Vagina (tissue), 2 donors: ENCODE data around the gene PATJ. TPM values are rescaled to one million over a fixed set of nuclear protein-coding genes. Genes with fewer than 3 reads are reported as not detected.
"Not testable (repeated sequence)": the region's sequence is repeated elsewhere in the genome, so short reads cannot be mapped to it uniquely, and the experiment has no call there.

Experiments used
- DNase-seq, 2 donors: peaks; one replicate each; pipeline ENCODE4 v3.0.0-alpha.2; 2017; ENCODE audit errors: extremely low spot score in 2 of 2
- H3K27ac ChIP-seq: fragments of 200-600 bp; sonication (generic); one replicate; pipeline ENCODE4 v1.5.1; 2019
- H3K27me3 ChIP-seq: fragments of 200-600 bp; sonication (generic); one replicate; pipeline ENCODE4 v1.5.1; 2019
- H3K36me3 ChIP-seq, 2 donors: fragments of 200-600 bp; sonication (generic); one replicate each; pipeline ENCODE4 v1.5.1; 2017 to 2019
- H3K4me1 ChIP-seq: fragments of 200-600 bp; sonication (generic); one replicate; pipeline ENCODE4 v1.5.1; 2019
- H3K4me3 ChIP-seq, 2 donors: fragments of 200-600 bp; sonication (generic); 1 replicate in 1 of 2; 2 replicates in 1 of 2; pipeline ENCODE4 v1.5.1; 2016 to 2019
- H3K9me3 ChIP-seq: fragments of 200-600 bp; sonication (generic); one replicate; pipeline ENCODE4 v1.5.1; 2019
- CTCF ChIP-seq, 3 experiments: fragments of 450-650 bp in 2 of 3; fragments of 200-600 bp in 1 of 3; sonication (generic) in 1 of 3; IDR thresholded peaks; one replicate each; pipeline ENCODE4 v1.5.1; 2017 to 2019; ENCODE audit warnings: antibody characterized with exemption in 3 of 3, mild to moderate bottlenecking in 2 of 3, moderate library complexity in 2 of 3
- POLR2A ChIP-seq, 2 donors: fragments of 450-650 bp; IDR thresholded peaks; one replicate each; pipeline ENCODE4 v1.6.1; 2017; ENCODE audit warnings: antibody characterized with exemption in 2 of 2, mild to moderate bottlenecking in 2 of 2, moderate library complexity in 2 of 2
- POLR2AphosphoS5 ChIP-seq, 2 donors: sonication (generic); formaldehyde crosslinking; IDR thresholded peaks; one replicate each; pipeline ENCODE4 v1.9.0; 2017; ENCODE audit warnings: antibody characterized with exemption in 2 of 2, mild to moderate bottlenecking in 2 of 2, low read depth in 1 of 2; ENCODE audit not compliant: insufficient read depth in 1 of 2
- intact Hi-C: fragments of 100-400 bp; cut with DNase I; formaldehyde crosslinking; loops from one replicate; pipeline ENCODE4 v1.15.1; 2023
- total RNA-seq: library from RNA; depleted of rRNA; stranded (reverse); fragments of >200 nt; gene quantifications from one replicate; pipeline ENCODE4 v1.2.3, GENCODE V29; 2016

Gene PATJ
- total RNA-seq, 1 donor from 2014 or later: 83.2 TPM

- intact Hi-C loops: no loop called here
- Histone ChIP-seq H3K27me3 (no peaks in the 10 kb centered on the region), H3K36me3 (peaks cover 0 to 14% of the 10 kb centered on the region in 2 donors), H3K27ac (no peak overlapping the region), H3K4me1 (no peaks in the 10 kb centered on the region), H3K9me3 (no peaks in the 10 kb centered on the region), H3K4me3 (no peak overlapping the region)
- no peak for DNase-seq
- TF ChIP-seq CTCF (IDR thresholded peaks at IDR 0.05) (no peak), POLR2A (IDR thresholded peaks at IDR 0.05) (no peak)
Observed at GRCh38 chr1:61790837-61791236, 48.6 kb downstream of the PATJ start.

- Histone ChIP-seq H3K36me3 (peaks cover 0 to 51% of the 10 kb centered on the region in 2 donors), H3K4me3 (no peak overlapping the region), H3K27ac (no peak overlapping the region), H3K9me3 (no peaks in the 10 kb centered on the region), H3K4me1 (no peaks in the 10 kb centered on the region), H3K27me3 (no peaks in the 10 kb centered on the region)
- no peak for DNase-seq
- no peak for TF ChIP-seq CTCF (IDR thresholded peaks at IDR 0.05)
- TF ChIP-seq POLR2AphosphoS5 (IDR thresholded peaks at IDR 0.05; ENCODE audit: insufficient read depth in 1 of 2, low read depth in 1 of 2): no peak
- no peak for TF ChIP-seq POLR2A (IDR thresholded peaks at IDR 0.05)
- intact Hi-C loops: no loop called here
Observed at GRCh38 chr1:61797045-61797755, 54.9 kb downstream of the PATJ start.

- H3K27ac ChIP-seq, intact Hi-C loops, H3K4me3 ChIP-seq, H3K9me3 ChIP-seq, DNase-seq, H3K27me3 ChIP-seq, H3K4me1 ChIP-seq: not testable (repeated sequence)
- peaks cover 0 to 62% of the 10 kb centered on the region in 2 donors for H3K36me3 ChIP-seq
Observed at GRCh38 chr1:61801047-61801446, 58.8 kb downstream of the PATJ start.

- peaks cover 0 to 12% of the 10 kb centered on the region in 2 donors for H3K36me3 ChIP-seq
Observed at GRCh38 chr1:61807606-61808140, 65.4 kb downstream of the PATJ start.

GRCh38 chr1:61808321-61808720 lies 66.0 kb downstream of the PATJ start:
- TF ChIP-seq POLR2A (IDR thresholded peaks at IDR 0.05): no peak
- H3K36me3 ChIP-seq: peaks cover 0 to 12% of the 10 kb centered on the region in 2 donors
- no peak overlapping the region for H3K4me3 ChIP-seq
- intact Hi-C loops: no loop called here
- no peaks in the 10 kb centered on the region for H3K9me3 ChIP-seq
- no peak for DNase-seq
- H3K4me1 ChIP-seq: no peaks in the 10 kb centered on the region
- no peaks in the 10 kb centered on the region for H3K27me3 ChIP-seq
- no peak overlapping the region for H3K27ac ChIP-seq

More at GRCh38 chr1:61807606-61808140, 65.4 kb downstream of the PATJ start:
- intact Hi-C loops: no loop called here
- H3K27me3 ChIP-seq: no peaks in the 10 kb centered on the region
- H3K9me3 ChIP-seq: no peaks in the 10 kb centered on the region
- TF ChIP-seq POLR2A (IDR thresholded peaks at IDR 0.05): no peak
- TF ChIP-seq POLR2AphosphoS5 (IDR thresholded peaks at IDR 0.05; ENCODE audit: insufficient read depth in 1 of 2, low read depth in 1 of 2): no peak
- TF ChIP-seq CTCF (IDR thresholded peaks at IDR 0.05): no peak
- no peak overlapping the region for H3K27ac ChIP-seq
- no peak overlapping the region for H3K4me3 ChIP-seq
- DNase-seq: no peak
- no peaks in the 10 kb centered on the region for H3K4me1 ChIP-seq

- Histone ChIP-seq H3K9me3 (no peaks in the 10 kb centered on the region), H3K36me3 (peaks cover 0 to 12% of the 10 kb centered on the region in 2 donors), H3K4me3 (no peak overlapping the region), H3K4me1 (no peaks in the 10 kb centered on the region), H3K27me3 (no peaks in the 10 kb centered on the region), H3K27ac (no peak overlapping the region)
- DNase-seq: no peak
- TF ChIP-seq POLR2A (IDR thresholded peaks at IDR 0.05) (no peak), POLR2AphosphoS5 (IDR thresholded peaks at IDR 0.05; ENCODE audit: insufficient read depth in 1 of 2, low read depth in 1 of 2) (no peak), CTCF (IDR thresholded peaks at IDR 0.05) (no peak)
- intact Hi-C loops: no loop called here
Observed at GRCh38 chr1:61808968-61809367, 66.7 kb downstream of the PATJ start.
